ENCODE results near the gene SUSD1. TPM values are rescaled to one million over a fixed set of nuclear protein-coding genes. Genes with fewer than 3 reads are reported as not detected.

Gene SUSD1
- total RNA-seq, 4 donors from 2014 or later: 4.7 to 5.8 (median 5.4) TPM

GRCh38 chr9:112034216-112034611, 140.9 kb downstream of the SUSD1 start:
- H3K27me3 ChIP-seq: no peaks in the 10 kb centered on the region
- H3K36me3 ChIP-seq: no peaks in the 10 kb centered on the region
- no peak overlapping the region for H3K27ac ChIP-seq (replicated peaks in 1 of 4)
- H3K9me3 ChIP-seq: no peaks in the 10 kb centered on the region
- no peak overlapping the region for H3K4me3 ChIP-seq
- TF ChIP-seq CTCF (IDR thresholded peaks at IDR 0.05) (no peak), POLR2AphosphoS5 (IDR thresholded peaks at IDR 0.05) (no peak), EP300 (IDR thresholded peaks at IDR 0.05) (no peak)
- no peak for DNase-seq (ENCODE audit: extremely low spot score)
- H3K4me1 ChIP-seq: peaks cover 6 to 42% (median 33%) of the 10 kb centered on the region in 4 donors
- 90% methylated on average over 2 of the region's 2 CpGs for WGBS
- intact Hi-C loops (cut with DNase I): no loop called here

- Histone ChIP-seq H3K4me1 (peaks cover 6 to 42% (median 33%) of the 10 kb centered on the region in 4 donors), H3K4me3 (no peak overlapping the region), H3K9me3 (no peaks in the 10 kb centered on the region), H3K27me3 (no peaks in the 10 kb centered on the region), H3K27ac (replicated peaks in 1 of 4) (no peak overlapping the region), H3K36me3 (no peaks in the 10 kb centered on the region)
- 77% methylated on average over 9 of the region's 9 CpGs for WGBS
- intact Hi-C loops (cut with DNase I): no loop called here
- DNase-seq (ENCODE audit: extremely low spot score): no peak
- TF ChIP-seq CTCF (IDR thresholded peaks at IDR 0.05) (no peak), POLR2AphosphoS5 (IDR thresholded peaks at IDR 0.05) (no peak), EP300 (IDR thresholded peaks at IDR 0.05) (no peak), POLR2A (IDR thresholded peaks at IDR 0.05; ENCODE audit: low read depth) (no peak)
Measured at GRCh38 chr9:112033237-112034215, 141.6 kb downstream of the SUSD1 start.

- TF ChIP-seq POLR2AphosphoS5 (IDR thresholded peaks at IDR 0.05) (no peak), CTCF (IDR thresholded peaks at IDR 0.05) (no peak), EP300 (IDR thresholded peaks at IDR 0.05) (no peak), POLR2A (IDR thresholded peaks at IDR 0.05; ENCODE audit: low read depth) (no peak)
- Histone ChIP-seq H3K4me1 (peaks cover 6 to 42% (median 33%) of the 10 kb centered on the region in 4 donors), H3K9me3 (no peaks in the 10 kb centered on the region), H3K27me3 (no peaks in the 10 kb centered on the region), H3K4me3 (no peak overlapping the region), H3K36me3 (no peaks in the 10 kb centered on the region), H3K27ac (replicated peaks in 1 of 4) (no peak overlapping the region)
- intact Hi-C loops (cut with DNase I): no loop called here
- 64% methylated on average over 1 of the region's 1 CpG for WGBS
- no peak for DNase-seq (ENCODE audit: extremely low spot score)
Measured at GRCh38 chr9:112032743-112033142, 142.4 kb downstream of the SUSD1 start.

- 98% methylated on average over 2 of the region's 2 CpGs for WGBS
- no peak for DNase-seq (ENCODE audit: extremely low spot score)
- Histone ChIP-seq H3K27ac (replicated peaks in 1 of 4) (no peak overlapping the region), H3K4me1 (peaks cover 6 to 39% (median 29%) of the 10 kb centered on the region in 4 donors), H3K36me3 (no peaks in the 10 kb centered on the region), H3K27me3 (no peaks in the 10 kb centered on the region), H3K4me3 (no peak overlapping the region), H3K9me3 (no peaks in the 10 kb centered on the region)
- TF ChIP-seq POLR2AphosphoS5 (IDR thresholded peaks at IDR 0.05): no peak
- TF ChIP-seq EP300 (IDR thresholded peaks at IDR 0.05): no peak
- TF ChIP-seq CTCF (IDR thresholded peaks at IDR 0.05): no peak
- no peak for TF ChIP-seq POLR2A (IDR thresholded peaks at IDR 0.05; ENCODE audit: low read depth)
- intact Hi-C loops (cut with DNase I): no loop called here
Measured at GRCh38 chr9:112032009-112032408, 143.1 kb downstream of the SUSD1 start.
